Activated T-helper 17 cell treated with anti-CD3 and anti-CD28 coated beads, Interleukin-2, amount 50 U/mL, for 72 hours (primary cell): Measurements from ENCODE around the gene IL4I1. TPM values are rescaled to one million over a fixed set of nuclear protein-coding genes. Genes with fewer than 3 reads are reported as not detected.
"Not testable (repeated sequence)": the region's sequence is repeated elsewhere in the genome, so short reads cannot be mapped to it uniquely, and the experiment has no call there.

Source experiments
- ATAC-seq: fragments of 150-1000 bp; cut with Tn5 transposase; replicated peaks from 2 replicates; pipeline ENCODE4 v1.10.0; 2021; ENCODE audit warnings: mild to moderate bottlenecking, moderate library complexity
- H3K27ac Mint-ChIP-seq: one replicate; pipeline ENCODE4 v1.8.0; 2022; ENCODE audit warnings: mixed read lengths
- H3K27me3 Mint-ChIP-seq: one replicate; pipeline ENCODE4 v1.8.0; 2022; ENCODE audit warnings: mixed read lengths
- H3K36me3 Mint-ChIP-seq: one replicate; pipeline ENCODE4 v1.8.0; 2022; ENCODE audit warnings: low read depth, mild to moderate bottlenecking, mixed read lengths
- H3K4me1 Mint-ChIP-seq: one replicate; pipeline ENCODE4 v1.8.0; 2022; ENCODE audit warnings: mixed read lengths
- H3K4me3 Mint-ChIP-seq: one replicate; pipeline ENCODE4 v1.8.0; 2022; ENCODE audit warnings: mild to moderate bottlenecking, mixed read lengths
- H3K9me3 Mint-ChIP-seq: one replicate; pipeline ENCODE4 v1.8.0; 2022; ENCODE audit warnings: mixed read lengths
- total RNA-seq, 2 donors: library from RNA; stranded (reverse); gene quantifications; one replicate each; pipeline ENCODE4 v1.2.3, GENCODE V29; 2022

Gene IL4I1
- total RNA-seq, 2 donors from 2014 or later = 42.0 to 177 TPM

DNA sequence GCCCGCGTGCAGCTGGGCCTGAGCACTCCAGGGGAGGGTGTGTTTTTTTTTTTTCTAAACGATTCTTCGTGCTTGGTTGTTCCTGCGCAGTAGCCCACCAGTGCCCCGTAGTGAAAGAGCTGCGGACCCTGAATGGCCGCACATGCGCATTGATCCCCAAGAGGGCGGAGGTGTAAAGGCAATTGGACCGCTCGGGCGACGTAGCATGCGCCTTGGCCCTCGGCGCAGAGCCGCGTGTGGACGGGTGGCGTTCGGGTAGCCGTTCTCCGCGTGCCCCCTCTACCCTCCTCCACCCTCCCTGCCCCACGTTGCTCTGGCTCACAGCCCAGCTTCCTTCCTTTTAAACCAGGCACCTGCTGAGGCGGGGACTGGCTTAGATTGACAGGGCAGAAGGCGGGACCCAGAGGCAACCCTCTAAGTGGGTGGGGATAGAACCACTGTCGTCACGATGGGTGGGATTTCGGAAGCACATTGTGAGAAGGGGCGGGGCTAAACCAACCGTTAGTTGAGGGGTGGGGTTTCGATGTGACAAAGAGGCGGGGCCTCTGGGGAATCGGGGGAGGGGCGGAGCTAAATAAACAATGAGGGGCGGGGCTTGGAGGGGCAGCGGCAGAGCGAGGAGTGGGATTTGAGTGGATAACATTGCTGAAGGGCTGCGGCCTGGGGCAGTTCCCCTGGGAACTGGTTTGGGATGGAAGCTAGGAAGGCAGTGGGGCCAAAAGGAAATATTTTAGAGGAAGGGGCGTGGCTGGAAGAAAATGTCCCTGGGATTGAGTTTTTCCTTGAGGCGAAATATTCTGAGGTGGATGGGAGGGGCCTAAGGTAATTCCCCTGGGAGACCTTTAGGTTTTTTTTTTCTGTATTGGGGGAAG lies 33.2 kb upstream of the IL4I1 start:
- Mint-ChIP-seq H3K27me3 (no peaks in the 10 kb centered on the region), H3K4me1 (peaks cover 43% of the 10 kb centered on the region), H3K4me3 (peak overlapping the region; percentile 94), H3K9me3 (no peaks in the 10 kb centered on the region), H3K27ac (peak overlapping the region; percentile 98), H3K36me3 (peaks cover 66% of the 10 kb centered on the region)
- ATAC-seq = peak; percentile 83

DNA sequence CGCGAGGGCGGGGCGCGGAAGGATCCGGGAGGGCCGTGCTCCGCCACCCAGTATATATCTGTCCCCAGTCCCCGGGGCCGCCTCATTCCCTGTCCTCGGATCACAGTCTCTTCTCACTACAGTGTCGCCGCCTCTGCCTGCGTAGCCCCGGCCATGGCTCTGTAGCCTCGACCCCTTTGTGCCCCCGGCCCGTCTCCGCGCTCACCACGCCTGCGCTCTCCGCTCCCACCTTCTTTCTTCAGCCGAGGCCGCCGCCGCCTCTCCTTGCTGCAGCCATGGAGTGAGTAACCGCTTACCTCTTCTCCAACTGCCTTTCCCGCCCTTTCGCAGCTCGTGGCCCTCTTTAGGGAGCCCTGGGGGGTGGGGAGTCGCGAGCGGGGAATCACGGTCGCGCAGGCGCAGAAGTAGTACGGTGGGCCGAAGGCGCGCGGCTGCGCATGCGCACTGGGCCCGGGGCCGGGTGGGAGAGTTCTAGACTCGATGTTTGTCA lies 32.5 kb upstream of the IL4I1 start, which contains the start of the genes ATF5 and NUP62:
TSS of gene ATF5 (plus strand) at position 85 of the 490 bp plus-strand sequence. CDS start 1,646 bp downstream, outside the sequence.
TSS of gene NUP62 (minus strand) at position 384 of the 490 bp plus-strand sequence. CDS start 19,697 bp downstream, outside the sequence.
- no peaks in the 10 kb centered on the region for H3K27me3 Mint-ChIP-seq
- H3K4me3 Mint-ChIP-seq = peak within 1 kb of the TSS; percentile 94
- peaks cover 73% of the 10 kb centered on the region for H3K36me3 Mint-ChIP-seq
- peak within 1 kb of the TSS; percentile 98 for H3K27ac Mint-ChIP-seq
- peaks cover 43% of the 10 kb centered on the region for H3K4me1 Mint-ChIP-seq
- H3K9me3 Mint-ChIP-seq = no peaks in the 10 kb centered on the region
- ATAC-seq = peak; percentile 51

DNA sequence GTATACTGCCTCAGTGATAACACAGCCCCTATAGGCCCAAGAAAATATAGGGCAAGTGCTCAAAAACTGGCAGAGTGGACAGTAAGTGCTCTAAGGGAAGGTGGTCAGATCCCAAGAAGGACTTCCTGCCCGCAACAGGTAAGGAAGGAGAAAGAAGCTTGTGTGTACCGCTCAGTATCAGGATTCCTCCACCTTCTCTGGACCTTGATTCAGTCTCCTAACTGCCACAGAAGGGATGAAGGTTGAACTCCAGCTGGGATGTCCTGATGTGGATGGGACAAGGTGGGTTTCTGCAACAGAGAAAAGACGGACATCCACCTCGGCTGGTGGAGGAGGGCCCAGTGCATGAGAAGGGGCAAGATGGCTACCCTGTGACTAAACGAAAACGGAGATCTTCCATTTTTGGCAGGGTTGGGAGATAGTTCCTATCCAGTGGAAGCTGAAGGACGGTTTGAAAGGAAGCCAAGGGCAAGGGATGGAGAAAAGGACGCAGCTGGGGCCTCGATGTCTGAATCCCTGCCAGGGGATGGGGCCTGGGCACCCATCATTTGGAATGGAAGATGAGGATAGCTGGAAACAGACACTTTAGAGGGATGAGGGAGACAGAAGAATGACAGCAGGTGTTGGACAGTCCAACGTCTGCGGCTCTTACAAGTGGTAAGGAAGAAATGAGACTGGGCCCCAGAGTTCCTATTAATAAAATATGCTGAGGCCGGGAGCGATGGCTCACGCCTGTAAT lies 31.0 kb upstream of the IL4I1 start:
- H3K27me3 Mint-ChIP-seq = no peaks in the 10 kb centered on the region
- H3K9me3 Mint-ChIP-seq = no peaks in the 10 kb centered on the region
- peaks cover 88% of the 10 kb centered on the region for H3K36me3 Mint-ChIP-seq
- peak overlapping the region; percentile 94 for H3K4me3 Mint-ChIP-seq
- H3K27ac Mint-ChIP-seq = peak overlapping the region; percentile 98
- peaks cover 42% of the 10 kb centered on the region for H3K4me1 Mint-ChIP-seq
- ATAC-seq = no peak

DNA sequence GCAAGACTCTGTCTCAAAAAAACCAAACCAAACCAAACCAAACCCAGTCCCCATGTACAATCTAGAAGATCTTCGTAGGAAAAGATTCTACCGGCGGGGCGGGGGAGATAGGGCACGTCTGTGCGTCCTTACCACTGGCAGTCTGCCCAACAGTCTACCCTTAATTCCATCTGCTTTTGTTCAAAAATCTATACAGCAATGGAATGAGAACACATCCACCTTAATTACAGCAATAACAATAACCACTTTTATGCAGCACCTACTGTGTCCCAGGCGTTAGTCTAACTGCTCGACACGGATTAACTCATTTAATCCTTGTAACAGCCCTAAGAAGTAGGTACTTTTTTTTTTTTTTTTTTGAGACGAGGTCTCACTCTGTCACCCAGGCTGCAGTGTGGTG lies 29.8 kb upstream of the IL4I1 start:
- H3K4me1 Mint-ChIP-seq = peaks cover 42% of the 10 kb centered on the region
- ATAC-seq = no peak
- no peaks in the 10 kb centered on the region for H3K9me3 Mint-ChIP-seq
- H3K36me3 Mint-ChIP-seq = peaks cover 91% of the 10 kb centered on the region
- peak overlapping the region; percentile 94 for H3K4me3 Mint-ChIP-seq
- no peak overlapping the region for H3K27ac Mint-ChIP-seq
- H3K27me3 Mint-ChIP-seq = no peaks in the 10 kb centered on the region

DNA sequence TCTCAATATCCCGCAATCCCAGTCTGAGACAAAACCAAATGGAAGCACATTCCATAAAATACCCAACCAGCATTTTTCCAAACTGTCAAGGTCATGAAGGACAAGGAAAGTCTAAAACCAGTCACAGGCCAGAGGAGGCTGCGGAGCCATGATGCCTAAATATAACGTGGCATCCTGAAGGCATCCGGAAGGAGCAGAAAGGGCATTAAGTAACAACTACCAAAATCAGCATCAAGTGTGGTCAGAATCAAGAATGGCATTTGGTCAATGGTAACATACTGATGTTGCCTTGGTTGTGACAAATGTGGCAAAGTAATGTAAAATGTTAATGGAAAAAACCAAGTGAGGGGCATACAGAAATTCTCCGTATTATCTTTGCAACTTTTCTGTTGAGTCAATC lies 28.8 kb upstream of the IL4I1 start:
- Mint-ChIP-seq H3K36me3 (peaks cover 100% of the 10 kb centered on the region), H3K27me3 (no peaks in the 10 kb centered on the region), H3K27ac (peak overlapping the region; percentile 52), H3K4me3 (peak overlapping the region; percentile 94), H3K4me1 (peaks cover 45% of the 10 kb centered on the region), H3K9me3 (no peaks in the 10 kb centered on the region)
- no peak for ATAC-seq

DNA sequence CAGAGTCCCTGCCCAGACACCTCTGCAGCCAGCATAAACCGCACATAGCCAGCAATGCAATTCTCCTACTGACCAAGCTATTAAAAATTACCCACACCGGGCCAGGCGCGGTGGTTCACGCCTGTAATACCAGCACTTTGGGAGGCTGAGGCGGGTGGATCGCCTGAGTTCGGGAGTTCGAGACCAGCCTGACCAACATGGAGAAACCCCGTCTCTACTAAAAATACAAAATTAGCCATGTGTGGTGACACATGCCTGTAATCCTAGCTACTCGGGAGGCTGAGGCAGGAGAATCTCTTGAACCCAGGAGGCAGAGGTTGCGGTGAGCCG lies 28.2 kb upstream of the IL4I1 start:
- H3K27me3 Mint-ChIP-seq, ATAC-seq, H3K9me3 Mint-ChIP-seq: not testable (repeated sequence)
- peak overlapping the region; percentile 94 for H3K4me3 Mint-ChIP-seq
- peaks cover 40% of the 10 kb centered on the region for H3K4me1 Mint-ChIP-seq
- peaks cover 100% of the 10 kb centered on the region for H3K36me3 Mint-ChIP-seq
- peak overlapping the region; percentile 41 for H3K27ac Mint-ChIP-seq

DNA sequence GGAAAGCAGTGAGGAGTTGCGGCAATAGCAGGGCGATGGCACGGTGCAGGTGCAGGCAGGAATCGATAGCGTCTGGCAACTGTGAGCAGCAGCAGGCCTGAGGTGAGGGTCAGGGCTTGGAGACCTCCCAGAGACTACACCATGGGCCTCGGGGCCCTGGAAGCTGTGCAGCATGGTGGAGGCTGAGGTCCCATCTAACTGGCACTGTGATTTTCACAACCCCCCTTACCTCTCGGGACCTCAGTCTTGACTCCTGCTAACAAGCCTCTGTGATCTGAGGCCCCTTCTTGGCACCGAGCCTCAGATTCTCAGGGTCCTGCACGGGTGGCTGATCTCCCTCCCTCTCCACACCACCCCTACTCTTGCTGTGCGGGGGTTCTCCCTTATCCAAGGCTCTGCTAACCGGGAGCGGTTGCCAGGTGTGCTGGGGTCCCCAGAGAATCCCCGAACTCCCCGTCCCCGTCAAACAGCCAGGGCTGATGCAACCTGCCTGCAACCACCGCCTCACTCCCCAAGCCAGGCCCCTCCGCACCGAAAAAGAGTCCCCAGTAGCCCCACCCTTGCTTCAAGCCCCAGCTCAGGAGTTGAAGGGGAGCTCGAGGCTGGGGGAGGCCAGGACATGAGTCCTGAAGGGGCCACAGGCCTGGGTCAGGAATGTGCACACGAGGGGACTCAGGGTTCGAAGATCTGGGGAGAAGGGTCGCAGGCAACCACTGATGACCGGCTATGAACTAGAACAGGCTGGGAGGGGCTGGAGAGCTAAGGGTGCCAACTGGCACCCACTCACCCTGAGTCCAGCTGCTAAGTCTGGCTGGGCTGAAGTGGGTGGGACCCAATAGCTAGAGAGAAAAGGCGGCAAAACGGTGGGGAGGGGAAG lies 27.6 kb upstream of the IL4I1 start:
- peaks cover 39% of the 10 kb centered on the region for H3K4me1 Mint-ChIP-seq

DNA sequence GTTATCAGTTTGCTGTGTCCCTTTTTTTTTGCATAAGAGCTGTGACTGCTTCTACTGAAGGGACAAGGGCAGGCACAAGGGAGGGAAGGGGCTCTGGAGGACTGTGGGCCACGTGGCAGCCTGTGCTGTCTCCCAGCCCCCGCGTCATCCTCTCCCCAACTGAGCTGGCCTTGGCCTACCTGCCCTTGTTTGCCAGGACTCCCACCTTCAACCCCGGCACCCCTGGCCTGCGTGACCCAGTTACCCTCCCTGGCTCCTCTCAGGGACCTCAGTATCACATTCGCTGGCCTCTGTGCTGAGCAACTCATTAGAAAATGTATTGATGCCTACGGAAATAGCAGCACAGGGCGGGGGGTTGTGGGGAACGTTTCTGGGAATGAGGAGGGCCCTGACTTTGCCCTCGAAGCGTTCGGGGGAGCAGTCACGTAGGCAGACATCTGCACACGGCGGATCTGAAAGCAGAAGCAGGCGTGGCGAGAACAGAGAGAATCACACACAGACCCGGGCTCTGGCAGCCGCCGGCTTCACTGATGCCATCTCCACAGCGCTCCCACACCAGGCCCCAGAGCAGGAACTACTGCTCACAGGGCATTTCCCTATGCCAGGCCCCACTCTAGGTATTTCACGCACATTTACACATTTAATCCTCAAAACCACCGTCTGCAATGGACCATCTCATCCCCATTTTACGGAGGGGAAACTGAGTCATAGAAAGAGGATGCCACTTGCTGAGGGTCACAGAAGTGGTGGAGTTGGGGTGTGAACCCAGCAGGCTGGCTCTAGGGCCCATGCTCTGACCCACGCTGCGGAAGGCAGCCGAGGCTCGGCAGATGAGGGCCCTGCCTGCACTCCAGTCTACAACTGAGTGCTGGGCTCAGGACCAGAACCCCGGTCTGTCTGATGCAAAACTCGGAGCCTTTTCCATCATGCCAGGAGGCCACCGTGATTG lies 26.6 kb upstream of the IL4I1 start:
- Mint-ChIP-seq H3K4me3 (peak overlapping the region; percentile 94), H3K4me1 (peaks cover 36% of the 10 kb centered on the region), H3K36me3 (peaks cover 98% of the 10 kb centered on the region), H3K27ac (peak overlapping the region; percentile 91), H3K9me3 (no peaks in the 10 kb centered on the region), H3K27me3 (no peaks in the 10 kb centered on the region)
- peak; percentile 36 for ATAC-seq

More for the DNA sequence above, 27.6 kb upstream of the IL4I1 start:
- no peak for ATAC-seq
- Mint-ChIP-seq H3K36me3 (peaks cover 100% of the 10 kb centered on the region), H3K9me3 (no peaks in the 10 kb centered on the region), H3K27ac (peak overlapping the region; percentile 91), H3K4me3 (peak overlapping the region; percentile 94), H3K27me3 (no peaks in the 10 kb centered on the region)

DNA sequence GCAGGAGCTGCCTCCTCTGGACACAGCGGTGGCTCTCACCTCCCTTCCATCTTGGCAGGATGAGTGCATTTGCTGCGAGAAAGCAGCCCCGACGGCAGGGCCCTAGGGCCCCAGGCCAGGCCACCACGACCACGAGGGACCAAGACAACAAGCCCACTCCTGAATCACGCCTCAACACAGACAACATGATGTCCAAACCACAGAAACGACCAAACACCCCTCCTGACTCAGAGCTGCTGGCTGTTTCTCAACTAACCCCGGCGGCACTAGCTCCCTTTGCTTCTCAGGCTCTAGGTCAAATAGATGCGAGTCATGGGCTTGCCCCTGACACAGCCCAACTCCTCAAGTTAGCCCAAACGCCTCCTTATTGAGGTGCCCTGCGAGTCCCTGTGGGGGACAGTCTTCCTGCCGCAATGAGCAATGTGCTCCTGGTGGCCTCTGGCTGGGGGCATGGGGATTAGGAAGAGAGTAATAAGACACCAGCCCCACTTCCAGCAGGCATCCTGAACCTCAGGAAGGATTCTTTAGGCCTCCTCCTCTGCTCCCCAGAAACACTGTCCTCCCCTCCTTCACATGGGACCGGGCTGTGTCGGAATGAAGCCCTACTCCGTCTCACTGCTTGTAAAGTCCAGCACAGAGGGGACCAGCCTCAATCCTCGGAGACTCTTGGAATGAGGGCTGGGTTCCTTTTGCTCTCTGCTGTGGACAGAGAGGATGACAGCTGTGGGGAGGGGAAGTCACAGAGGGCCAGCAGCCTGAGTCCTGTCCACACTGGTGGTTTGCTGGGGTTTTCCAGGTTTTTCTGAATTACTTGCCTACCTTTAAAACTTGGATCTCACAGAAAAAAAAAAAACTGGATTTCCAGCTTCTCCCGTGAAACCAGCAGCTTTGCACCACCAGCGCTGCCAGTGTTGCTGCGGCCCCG lies 25.4 kb upstream of the IL4I1 start:
- Mint-ChIP-seq H3K9me3 (no peaks in the 10 kb centered on the region), H3K27ac (peak overlapping the region; percentile 91), H3K4me3 (peak overlapping the region; percentile 94), H3K36me3 (peaks cover 98% of the 10 kb centered on the region), H3K4me1 (peaks cover 30% of the 10 kb centered on the region), H3K27me3 (no peaks in the 10 kb centered on the region)
- peak; percentile 68 for ATAC-seq

DNA sequence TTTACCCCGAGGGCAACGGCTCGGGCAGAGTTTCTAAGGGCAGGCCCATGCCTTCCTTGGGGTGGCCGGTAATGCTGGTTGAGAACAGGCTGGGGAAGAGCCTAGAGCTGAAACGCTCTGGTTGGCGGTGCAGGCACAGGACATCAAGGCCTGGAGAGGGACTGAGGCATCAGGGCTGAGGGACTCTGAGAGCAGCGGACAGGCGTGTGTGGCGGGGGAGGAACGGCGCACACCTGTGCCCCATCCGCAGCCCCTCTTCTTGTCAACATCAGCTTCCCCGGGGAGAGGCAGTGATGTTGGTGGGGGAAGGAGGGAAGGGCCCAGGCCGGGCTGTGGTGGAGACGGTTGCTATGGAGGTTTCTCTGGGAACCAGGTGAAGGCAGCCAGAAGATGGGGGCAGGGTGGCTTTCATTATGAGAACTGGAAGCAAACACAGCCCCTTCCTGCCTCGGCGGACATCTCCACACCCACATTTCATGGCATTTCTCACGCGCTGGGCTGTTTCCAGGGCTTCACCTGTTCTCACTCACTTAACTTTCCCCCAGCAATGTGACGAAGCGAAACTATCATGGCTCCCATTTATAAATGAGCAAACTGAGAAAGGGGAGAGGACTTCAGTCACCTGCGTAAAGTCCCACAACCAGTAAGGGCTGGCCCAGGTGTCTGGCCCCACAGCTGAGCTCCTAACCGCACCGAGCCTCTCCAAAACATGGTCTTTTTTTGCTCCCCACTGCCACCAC lies 24.1 kb upstream of the IL4I1 start:
- ATAC-seq = peak; percentile 66
- Mint-ChIP-seq H3K27ac (peak overlapping the region; percentile 91), H3K4me3 (peak overlapping the region; percentile 94), H3K36me3 (peaks cover 95% of the 10 kb centered on the region), H3K27me3 (no peaks in the 10 kb centered on the region), H3K4me1 (peaks cover 35% of the 10 kb centered on the region), H3K9me3 (no peaks in the 10 kb centered on the region)

DNA sequence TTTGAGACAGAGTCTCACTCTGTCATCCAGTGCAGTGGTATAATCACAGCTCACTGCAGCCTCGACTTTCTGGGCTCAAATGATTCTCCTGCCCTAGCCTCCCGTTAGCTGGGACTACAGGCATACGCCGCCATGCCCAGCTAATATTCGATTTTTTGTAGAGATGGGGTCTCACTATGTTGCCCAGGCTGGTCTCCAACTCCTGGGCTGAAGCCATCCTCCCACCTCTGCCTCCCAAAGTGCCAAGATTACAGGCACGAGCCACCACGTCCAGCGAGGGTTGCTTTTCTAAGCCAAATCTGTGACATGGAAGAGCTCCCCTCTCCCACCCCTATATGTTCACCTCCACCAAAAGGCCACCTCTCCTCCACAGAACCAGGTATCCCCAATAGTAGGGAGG lies 21.4 kb upstream of the IL4I1 start:
- peaks cover 48% of the 10 kb centered on the region for H3K4me1 Mint-ChIP-seq
- no peak for ATAC-seq

More for the DNA sequence above, 21.4 kb upstream of the IL4I1 start:
- peaks cover 95% of the 10 kb centered on the region for H3K36me3 Mint-ChIP-seq
- H3K27ac Mint-ChIP-seq = no peak overlapping the region
- no peaks in the 10 kb centered on the region for H3K27me3 Mint-ChIP-seq
- no peaks in the 10 kb centered on the region for H3K9me3 Mint-ChIP-seq
- H3K4me3 Mint-ChIP-seq = no peak overlapping the region
